HG03521 (cell line): ENCODE measurements around the gene CLEC11A.

Experiments
- ATAC-seq: cut with Tn5 transposase; IDR thresholded peaks from one replicate; pipeline ENCODE4 v1.9.1; 2021; ENCODE audit warnings: mild to moderate bottlenecking, moderate library complexity; ENCODE audit not compliant: unreplicated experiment

Gene CLEC11A, protein sequence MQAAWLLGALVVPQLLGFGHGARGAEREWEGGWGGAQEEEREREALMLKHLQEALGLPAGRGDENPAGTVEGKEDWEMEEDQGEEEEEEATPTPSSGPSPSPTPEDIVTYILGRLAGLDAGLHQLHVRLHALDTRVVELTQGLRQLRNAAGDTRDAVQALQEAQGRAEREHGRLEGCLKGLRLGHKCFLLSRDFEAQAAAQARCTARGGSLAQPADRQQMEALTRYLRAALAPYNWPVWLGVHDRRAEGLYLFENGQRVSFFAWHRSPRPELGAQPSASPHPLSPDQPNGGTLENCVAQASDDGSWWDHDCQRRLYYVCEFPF

DNA sequence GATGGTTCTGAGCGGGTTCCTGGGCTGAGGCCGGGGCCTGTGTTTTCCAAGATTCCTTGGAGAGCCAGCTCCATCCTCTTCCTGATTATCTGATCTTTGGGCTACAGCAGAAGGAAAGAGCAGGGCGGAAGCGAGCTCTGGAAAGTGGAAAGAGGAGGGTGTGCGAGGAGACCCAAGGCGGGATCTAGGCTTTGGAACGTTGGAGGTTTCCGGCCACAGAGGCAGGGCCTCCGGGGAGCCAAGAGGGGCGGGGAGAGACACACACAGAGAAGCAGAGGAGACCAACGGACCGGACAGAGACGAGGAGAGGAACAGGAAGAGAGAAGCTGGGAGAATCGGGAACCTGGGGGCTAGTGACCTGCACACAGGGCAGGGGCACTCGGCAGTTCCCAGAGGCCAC lies at the start of gene CLEC11A:
CLEC11A (plus strand) TSS at position 296 of the 400 bp plus-strand sequence. CDS start 162 bp downstream, outside the sequence.
- ATAC-seq = no peak

DNA sequence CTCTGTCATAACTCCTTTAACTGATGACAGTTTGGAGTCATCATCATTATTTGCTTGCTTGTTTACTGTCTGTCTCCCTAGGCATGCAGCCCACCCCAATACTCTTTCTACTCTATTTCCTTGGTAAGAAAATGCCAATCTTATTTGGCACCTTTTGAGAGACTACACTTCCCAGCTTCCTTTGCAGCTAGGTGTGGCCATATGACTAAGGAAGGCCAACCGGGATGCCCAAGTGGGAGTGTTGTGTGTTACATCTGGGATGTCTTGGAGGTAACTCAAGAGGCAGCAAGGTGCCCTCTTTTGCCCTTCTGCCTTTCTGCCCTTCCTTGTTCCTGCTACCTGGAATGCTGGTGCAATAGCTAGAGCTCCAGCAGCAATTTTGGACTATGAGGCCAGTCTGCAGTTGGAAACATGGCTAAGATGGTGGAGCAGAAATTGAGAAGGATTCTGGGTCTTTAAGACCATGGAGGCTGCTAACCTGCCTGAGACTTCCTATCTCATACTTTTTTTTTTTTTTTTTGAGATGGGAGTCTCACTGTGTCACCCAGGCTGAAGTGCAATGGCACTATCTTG lies 46.5 kb upstream of the CLEC11A start:
- ATAC-seq = no peak

DNA sequence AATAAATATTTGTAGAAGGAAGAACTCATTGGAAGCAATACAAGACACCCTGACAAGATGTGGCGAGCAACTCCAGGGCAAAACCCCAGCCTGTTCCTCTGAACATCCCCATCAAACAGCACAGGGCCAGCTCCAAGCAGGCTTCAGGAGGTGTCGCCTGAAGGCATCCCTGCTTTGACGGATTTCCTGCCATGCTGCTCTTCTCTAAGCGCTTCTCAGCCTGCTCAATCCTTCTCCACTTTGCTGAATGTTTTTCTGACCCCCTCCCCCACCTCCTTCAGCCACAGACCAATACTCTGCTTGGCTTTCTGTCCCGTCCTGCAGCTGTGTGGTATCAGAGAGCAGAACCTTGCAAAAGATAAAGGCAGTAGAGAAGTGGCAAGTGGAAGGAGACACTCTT lies 45.5 kb upstream of the CLEC11A start:
- ATAC-seq = no peak

DNA sequence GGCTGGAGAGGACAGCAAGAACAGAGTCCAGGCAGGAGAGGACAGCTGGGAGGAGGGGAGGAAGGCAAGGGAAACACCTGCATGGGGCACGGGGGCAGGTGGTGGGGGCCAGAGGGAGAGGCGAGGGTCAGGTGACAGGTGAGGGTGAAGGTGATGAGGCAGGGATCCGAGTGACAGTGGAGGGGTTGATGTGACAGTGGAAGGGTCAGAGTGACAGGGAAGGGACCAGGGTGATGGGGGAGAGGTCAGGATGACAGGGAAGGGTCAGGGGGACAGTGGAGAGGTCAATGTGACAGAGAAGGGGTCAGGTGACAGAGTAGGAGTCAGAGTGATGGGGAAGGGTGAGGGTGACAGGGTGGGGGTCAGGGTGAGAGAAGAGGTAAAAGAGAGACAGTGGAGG lies 44.8 kb upstream of the CLEC11A start:
- ATAC-seq = no peak

DNA sequence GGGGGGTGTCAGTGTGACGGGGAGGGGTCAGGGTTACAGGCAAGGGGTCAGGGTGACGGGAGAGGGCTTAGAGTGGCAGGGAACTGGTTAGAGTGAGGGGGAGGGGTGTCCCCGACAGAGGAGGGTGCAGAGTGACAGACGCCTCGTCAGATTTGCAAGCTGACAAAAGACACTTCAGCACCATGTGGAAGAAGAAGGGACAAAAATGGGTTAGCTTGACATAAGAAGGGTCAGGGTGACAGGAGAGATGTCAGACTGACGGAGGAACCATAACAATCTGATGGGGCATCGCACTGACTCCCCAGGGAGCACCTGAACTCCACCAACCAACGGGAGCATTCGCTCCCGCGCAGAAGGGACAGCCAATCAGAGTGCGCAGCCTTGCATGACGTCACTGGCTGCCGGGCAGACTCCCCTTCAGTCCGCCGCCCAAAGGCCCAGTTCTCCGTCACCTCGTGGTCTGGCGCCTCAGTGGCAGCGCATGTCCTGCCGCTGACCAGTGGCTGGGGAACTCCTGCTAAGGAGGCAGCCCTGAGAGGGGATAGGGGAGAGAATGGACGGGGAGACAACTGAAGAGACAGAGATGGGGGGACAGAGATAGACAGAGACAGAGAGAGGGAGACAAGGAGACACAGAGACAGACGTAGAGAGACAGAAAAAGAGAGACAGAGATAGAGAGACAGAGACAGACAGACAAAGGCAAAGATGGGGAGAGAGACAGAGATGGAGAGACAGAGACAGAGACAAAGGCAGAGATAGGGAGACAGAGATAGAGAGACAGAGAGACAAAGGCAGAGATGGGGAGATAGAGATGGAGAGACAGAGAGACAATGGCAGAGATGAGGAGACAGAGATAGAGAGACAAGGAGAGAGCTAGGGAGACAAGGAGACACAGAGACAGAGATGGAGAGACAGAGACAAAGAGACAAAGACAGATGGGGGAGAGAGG lies 43.7 kb upstream of the CLEC11A start:
- no peak for ATAC-seq

DNA sequence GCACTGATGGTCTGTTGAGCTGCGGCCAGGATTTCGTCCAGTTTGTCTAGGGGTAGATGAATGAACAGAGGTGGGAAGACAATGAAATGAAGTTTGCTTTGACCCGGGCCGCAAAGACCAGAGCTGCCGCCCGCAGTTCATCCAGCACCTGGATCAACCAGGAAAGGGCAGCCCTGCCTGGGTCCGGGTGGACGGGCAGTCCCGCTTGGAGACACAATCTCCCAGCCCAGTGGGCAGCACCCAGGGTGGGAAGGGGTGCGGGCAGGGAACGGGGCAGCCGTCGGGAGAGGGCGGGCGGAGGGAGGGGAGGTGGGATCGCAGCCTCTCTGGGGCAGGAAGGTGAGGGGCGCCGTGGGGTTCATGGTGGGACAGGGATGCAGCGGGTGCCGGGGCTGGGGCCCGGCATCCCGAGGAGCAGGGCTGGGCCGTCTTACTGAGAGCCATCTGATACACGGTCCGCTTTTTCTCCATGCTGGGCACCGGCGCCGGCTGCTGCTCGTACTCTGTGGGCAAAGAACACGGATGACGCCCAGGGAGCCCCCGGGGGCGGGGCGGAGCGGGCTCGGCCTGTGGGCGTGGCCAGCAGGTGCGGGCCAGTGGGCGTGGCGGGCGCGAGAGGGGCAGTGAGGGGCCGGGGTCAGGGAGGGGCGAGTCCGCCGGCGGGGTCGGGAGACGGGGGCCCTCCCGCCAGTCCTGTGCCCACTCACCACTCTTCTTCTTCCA lies 36.7 kb upstream of the CLEC11A start:
- ATAC-seq = no peak

DNA sequence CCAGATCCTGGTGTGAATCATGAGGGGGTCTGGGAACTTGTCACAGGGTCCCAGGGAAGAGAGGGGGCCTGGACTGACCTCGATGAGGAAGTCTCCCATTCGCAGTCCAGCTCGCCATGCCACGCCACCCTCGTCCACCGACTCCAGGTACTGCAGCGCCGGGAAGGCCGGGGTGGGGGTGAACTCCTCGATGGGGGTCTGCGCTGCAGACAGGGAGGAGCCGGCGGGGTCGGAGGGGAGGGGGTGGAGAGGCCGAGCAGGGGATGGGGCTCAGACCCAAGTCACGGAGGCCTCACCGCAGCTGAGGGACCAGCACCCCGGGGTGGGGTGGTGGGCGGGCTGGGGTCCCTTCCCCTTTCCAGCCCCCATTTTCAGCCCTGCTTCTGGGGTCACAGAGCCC lies 34.4 kb upstream of the CLEC11A start:
- no peak for ATAC-seq

DNA sequence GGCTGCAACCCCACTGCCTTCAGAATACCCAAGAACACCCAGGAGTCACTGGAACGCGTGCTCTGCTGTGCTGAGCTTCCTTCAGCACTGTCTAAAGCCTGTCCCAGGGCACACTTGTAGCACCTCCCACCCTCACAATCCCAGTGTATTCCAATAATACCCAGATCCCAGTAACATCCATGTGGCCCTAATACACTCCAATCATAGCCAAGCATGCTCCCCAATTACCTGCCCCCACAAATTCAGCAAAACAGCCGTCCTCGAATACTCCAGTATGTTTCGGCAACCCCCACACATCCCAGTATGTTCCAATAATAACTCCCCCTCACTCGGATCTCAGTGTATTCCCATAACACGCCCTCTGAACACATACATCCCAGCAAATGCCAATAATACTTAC lies 32.7 kb upstream of the CLEC11A start:
- ATAC-seq = no peak

DNA sequence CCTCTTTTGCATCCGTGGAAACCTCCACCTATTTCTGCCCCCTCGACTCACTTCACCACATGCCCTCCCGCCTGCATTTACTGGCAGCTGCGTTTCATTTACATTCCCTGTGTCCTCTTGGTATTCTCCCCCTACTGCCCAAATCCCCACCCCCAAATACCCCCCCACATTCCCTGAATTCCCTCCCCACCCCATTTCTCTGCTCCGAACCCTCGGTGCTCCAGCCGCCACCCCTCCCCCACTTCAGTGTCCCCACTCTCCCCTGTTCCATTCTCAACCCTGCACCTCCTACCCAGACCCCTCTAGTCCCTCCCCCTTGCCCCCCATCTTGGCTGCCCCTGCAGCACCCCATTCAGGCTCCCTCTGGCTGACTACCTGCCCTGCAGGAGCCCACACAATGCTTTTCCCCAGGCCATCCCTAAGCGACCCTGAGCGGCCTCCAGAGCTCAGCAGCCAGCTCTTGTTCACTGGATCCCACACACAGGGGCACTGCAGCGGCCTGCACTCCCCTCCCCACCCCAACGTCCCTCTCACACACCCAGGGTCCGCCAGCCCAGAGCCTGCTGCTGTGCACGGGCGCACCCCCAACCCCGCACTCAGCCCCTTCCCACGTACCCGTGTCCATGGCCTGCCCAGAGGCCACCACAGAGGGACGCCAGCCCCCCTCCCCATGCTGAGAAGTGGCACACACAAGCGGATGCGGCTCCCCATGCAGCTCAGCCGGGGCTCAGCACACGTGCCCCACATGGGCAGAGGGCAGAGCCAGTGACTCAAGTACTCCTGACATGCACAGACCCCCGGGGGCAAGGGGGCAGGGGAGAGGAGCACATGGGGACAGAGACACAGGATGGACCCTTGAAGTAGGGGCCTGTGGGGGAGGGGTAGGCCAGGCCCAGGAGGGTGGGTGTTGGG lies 29.8 kb upstream of the CLEC11A start:
- ATAC-seq = no peak

DNA sequence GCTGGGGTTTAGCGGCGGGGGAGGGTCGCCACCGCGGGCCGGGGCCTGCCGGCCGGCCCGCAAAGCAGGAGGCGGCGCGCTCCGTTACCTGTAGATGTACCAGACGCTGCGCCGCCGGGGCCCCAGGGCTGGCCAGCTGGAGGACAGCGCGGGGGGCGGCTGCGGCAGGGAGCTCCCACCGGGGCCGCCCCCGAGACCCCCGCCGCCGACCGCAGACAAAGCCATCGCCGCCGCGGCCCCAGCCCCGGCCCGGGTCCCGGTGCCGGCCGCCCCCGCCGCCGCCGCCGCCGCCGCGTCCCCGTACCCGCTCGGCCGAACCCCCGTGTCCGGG lies 28.4 kb upstream of the CLEC11A start:
- no peak for ATAC-seq

DNA sequence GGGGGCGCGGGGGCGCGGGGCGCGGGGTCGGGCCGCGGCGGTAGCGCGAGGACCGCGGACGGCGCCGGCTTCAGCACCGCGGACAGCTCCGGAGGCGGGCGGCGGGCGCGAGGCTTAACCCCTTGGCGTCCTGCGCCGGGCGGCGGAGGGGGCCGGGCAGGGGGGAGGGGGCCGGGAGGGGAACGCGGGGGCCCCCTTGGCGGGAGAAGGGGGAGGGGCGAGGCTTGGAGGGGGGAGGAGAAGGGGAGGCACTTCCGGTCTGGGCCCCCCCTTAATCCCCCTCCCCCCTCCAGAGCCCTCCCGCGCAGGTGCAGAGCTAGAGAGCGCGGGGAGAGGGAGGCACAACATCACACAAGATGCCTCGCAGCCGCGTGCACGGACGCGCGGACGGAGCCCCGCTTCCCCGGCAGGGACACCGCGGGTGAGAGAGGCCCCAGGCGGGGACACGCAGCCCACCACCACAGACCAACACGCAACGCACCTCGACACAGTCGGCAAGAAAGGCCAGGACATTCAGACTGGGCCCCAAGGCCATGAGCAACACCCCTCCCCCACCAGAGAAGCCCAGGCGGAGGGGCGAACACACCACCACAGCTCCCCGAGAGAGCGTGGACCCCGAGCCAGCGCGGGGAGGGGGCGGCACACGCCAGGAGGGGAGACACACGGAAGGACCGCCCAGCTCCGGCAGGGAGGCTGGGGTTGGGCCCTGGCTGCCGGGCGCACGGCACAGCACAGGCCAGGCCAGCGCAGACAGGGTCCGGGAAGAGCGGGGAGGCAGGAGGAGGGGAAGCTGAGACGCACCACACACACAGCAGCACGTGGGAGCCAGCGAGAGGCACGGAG lies 27.7 kb upstream of the CLEC11A start:
- no peak for ATAC-seq

DNA sequence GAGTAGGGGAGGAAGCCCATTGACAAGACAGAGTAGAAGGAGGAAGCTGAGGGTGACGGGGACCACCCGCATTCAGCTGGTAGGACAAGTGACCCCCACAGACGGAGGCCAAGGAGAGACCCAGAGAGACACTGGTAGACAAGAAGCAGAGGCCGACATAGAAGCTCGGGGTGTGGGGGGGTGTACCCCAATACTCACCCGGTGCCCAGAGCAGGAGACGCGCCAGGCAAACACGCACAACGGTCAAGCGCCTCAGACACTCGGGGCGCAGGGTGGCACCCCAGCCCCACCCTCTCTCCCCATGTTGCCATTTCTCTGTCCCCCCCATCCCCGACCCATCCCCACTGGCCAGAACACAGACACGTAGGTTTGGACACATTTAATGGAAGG lies 27.1 kb upstream of the CLEC11A start:
- no peak for ATAC-seq

DNA sequence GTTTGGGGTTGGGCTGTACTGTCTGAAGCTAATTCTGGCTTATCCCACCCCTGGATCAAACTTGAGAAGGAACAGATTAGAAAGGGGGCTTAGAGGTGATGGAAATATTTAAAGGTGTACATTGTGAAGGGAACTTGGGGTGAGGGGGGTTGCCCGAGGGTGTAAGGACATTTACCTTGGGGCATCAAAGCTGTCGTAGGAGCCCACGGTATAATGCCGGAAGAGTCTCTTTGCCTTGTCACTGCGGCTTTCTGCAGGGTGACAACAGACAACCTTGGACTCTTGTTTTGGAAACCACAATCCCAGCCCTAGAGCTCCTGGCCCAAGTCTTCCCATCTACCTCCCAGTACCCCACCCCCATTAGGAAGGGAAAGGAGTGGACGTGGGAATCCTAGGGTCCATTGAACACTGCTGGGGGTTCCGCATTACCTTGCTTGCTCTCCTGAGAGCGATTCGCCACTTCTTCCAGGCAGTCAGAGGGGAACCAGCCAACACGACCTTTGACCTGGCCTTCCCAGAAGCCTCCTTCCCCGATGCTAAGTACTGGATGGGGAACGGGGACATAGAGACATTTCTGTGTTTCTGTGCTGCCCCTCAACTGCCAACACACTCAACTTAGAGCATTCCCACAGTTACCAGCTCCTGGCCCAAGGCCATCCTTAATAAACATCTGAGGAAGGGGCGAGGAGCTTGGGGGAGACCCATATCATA lies 25.6 kb upstream of the CLEC11A start:
- no peak for ATAC-seq

DNA sequence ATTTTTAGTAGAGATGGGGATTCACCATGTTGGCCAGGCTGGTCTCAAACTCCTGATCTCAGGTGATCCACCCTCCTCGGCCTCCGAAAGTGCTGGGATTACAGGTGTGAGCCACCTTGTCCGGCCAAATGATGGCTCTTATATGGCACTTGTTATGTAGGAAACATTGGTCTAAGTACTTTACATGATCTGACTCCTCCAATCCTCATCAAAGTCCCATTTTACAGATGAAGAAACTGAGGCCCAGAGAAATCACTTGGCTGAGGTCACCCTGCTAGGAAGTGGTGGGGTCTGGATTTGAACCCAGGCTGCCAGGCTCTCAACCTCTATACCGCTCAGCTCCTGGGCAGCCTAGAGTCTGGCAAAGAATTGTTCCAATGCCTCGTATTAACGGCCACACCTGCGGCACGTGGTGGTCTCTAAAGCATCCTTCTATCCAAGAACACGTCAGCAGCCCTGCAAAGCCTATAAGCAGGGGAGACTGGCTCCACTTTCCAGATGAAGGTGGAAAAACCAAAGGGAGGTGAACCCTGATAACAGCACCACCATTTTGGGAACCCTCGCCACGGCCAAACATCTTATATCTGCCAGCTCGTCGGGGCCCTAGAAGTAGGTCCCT lies 21.7 kb upstream of the CLEC11A start:
- ATAC-seq = no peak

DNA sequence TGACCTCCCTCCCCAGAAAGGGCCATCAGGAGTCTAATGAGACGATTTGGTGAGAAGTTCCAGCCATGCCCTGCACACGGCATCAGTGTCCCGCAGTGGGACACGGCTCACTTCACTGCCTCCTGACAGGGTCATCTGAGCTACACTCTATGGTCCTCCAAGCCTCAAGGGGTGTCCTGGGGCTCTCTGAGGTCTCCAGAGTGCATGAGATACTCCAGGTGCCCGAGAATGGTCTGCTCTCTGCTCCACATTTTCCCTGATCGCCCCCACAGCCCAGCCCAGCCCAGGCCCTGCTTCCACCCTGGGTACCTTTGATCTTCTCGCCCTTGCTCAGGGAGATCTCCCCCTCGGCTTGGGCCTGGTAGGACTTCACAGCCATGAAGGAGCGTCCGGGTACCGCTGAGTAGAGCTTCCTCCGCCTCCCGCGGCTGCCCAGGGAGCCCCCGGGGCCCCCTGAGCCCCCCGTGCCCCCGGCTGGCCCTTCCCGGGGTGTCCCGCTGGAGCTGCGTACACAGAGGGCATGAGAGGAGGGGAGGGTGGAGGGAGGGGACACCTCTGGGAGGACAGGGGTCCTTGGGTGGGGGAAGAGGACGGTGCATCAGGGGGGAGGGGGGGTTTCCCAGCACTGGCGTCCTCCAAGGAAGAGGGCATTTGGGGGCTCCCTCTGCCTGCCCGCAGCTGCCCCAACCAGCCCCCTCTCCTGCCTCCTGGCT lies 20.9 kb upstream of the CLEC11A start:
- no peak for ATAC-seq

DNA sequence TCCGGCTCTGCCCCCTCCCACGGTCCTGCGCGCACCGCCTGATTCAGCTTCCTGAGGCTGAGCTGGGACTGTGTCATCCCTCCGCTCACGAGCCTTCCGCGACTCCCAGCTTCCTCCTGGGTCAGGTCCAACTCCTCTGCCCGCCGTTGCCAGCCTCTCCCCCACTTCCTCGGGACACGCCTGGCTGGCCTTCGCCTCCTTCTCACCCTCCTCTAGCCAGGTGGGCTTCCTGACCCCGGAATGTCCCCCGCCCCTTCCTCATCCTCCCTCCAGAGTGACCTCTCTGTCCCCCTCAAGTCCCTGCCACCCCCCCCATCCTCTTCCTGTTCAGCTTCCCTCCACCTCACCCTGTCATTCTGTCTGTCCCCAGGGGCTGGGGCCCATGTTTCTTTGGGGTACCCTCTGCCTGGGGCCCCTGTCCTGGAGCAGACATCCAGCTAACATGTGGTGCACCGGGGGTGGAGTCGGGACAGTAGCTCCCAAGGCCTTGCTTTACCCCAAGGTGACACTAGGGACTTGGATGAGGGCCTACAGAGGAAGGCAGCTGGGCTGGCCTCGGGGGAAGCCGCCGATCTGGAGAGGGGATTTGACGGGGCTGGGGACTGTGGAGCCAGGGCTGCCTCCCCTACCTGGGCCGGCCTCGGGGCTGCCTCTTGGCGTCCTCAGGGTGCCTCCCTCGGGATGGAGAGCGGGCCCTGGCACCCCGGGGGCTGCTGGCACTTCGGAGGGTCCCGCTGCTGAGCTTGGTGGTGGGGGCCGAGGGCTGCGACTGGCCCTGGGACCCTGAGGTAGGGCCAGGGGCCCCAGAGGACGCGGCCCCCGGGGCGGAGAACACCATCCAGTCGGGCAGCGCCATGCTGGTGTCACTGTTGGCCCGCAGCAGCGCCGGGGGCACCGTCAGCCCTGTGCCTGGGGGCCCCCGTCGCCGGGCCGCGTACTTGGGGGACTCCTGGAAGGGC lies 20.0 kb upstream of the CLEC11A start:
- no peak for ATAC-seq
